IMR-90 (cell line): ENCODE measurements around the gene GRIN1. TPM values are rescaled to one million over a fixed set of nuclear protein-coding genes. Genes with fewer than 3 reads are reported as not detected.

Source experiments
- ATAC-seq: fragments of 200-7000 bp; cut with Tn5 transposase; 2 replicates; pipeline ENCODE4 v1.9.1; 2020; ENCODE audit warnings: low read depth, mild to moderate bottlenecking, moderate library complexity
- BruUV-seq: library from RNA; stranded (reverse); fragments of 400-500 nt; replicated peaks from 2 replicates; lab custom pipeline; 2021; lab: Mats Ljungman, UMichigan
- CTCF ChIA-PET: fragments of 300-600 bp; formaldehyde crosslinking; extraction: SDS; loops from one replicate; lab custom pipeline; 2021; ENCODE audit warnings: antibody characterized with exemption; lab: Yijun Ruan, JAX
- POLR2A ChIA-PET: fragments of 300-600 bp; sonication (Branson Sonifier 250); formaldehyde crosslinking; loops from one replicate; lab custom pipeline; 2022; ENCODE audit warnings: antibody characterized with exemption; ENCODE audit not compliant: unreplicated experiment; lab: Charles Lee
- DNase-seq: peaks from one replicate; pipeline ENCODE4 v3.0.0; 2013
- H2AFZ ChIP-seq: replicated peaks from 2 replicates; pipeline ENCODE3; 2013; ENCODE audit warnings: low read length, mild to moderate bottlenecking; ENCODE audit not compliant: poor library complexity
- H2AK5ac ChIP-seq: 2 replicates; pipeline ENCODE4 v1.6.1; 2013; ENCODE audit warnings: low read depth, low read length, inconsistent platforms
- H2AK9ac ChIP-seq: replicated peaks from 2 replicates; pipeline ENCODE3; 2013; ENCODE audit warnings: mild to moderate bottlenecking, low read depth, low read length, moderate library complexity; ENCODE audit not compliant: poor library complexity
- H2BK120ac ChIP-seq: 2 replicates; pipeline ENCODE4 v1.6.1; 2013; ENCODE audit warnings: low read depth, low read length, inconsistent platforms
- H2BK15ac ChIP-seq: 3 replicates; pipeline ENCODE4 v1.6.1; 2013; ENCODE audit warnings: low read depth, low read length, inconsistent platforms
- H2BK20ac ChIP-seq: 2 replicates; pipeline ENCODE4 v1.6.1; 2013; ENCODE audit warnings: low read depth, mild to moderate bottlenecking, inconsistent platforms, low read length, moderate library complexity
- H2BK5ac ChIP-seq: 2 replicates; pipeline ENCODE4 v1.6.1; 2013; ENCODE audit warnings: mild to moderate bottlenecking, low read depth, low read length, inconsistent platforms; ENCODE audit not compliant: poor library complexity, severe bottlenecking
- H3K14ac ChIP-seq: replicated peaks from 2 replicates; pipeline ENCODE4 v1.6.1; 2013; ENCODE audit warnings: low read depth, low read length, inconsistent platforms
- H3K18ac ChIP-seq: 2 replicates; pipeline ENCODE4 v1.6.1; 2013; ENCODE audit warnings: low read depth, low read length, control low read depth
- H3K23ac ChIP-seq: 2 replicates; pipeline ENCODE4 v1.6.1; 2013; ENCODE audit warnings: low read depth, low read length, inconsistent platforms
- H3K27ac ChIP-seq: 2 replicates; pipeline ENCODE4 v1.5.1; 2013; ENCODE audit warnings: mild to moderate bottlenecking, control low read depth, low read length; ENCODE audit not compliant: insufficient read depth
- H3K27me3 ChIP-seq: 2 replicates; pipeline ENCODE4 v1.6.1; 2013; ENCODE audit warnings: low read length; ENCODE audit not compliant: control insufficient read depth, insufficient read depth
- H3K36me3 ChIP-seq: 2 replicates; pipeline ENCODE4 v1.6.1; 2013; ENCODE audit warnings: low read length, mixed read lengths; ENCODE audit not compliant: control insufficient read depth, insufficient read depth
- H3K4ac ChIP-seq: 2 replicates; pipeline ENCODE4 v1.6.1; 2013; ENCODE audit warnings: low read depth, low read length, inconsistent platforms
- H3K4me1 ChIP-seq: 2 replicates; pipeline ENCODE4 v1.6.1; 2013; ENCODE audit warnings: low read length, mixed read lengths; ENCODE audit not compliant: control insufficient read depth, insufficient read depth
- H3K4me2 ChIP-seq: 2 replicates; pipeline ENCODE4 v1.6.1; 2013; ENCODE audit warnings: low read depth, mild to moderate bottlenecking, control low read depth, low read length, moderate library complexity
- H3K4me3 ChIP-seq: 2 replicates; pipeline ENCODE4 v1.5.1; 2013; ENCODE audit warnings: low read depth, mild to moderate bottlenecking, control low read depth, low read length, moderate library complexity; ENCODE audit not compliant: insufficient read depth
- H3K56ac ChIP-seq: 2 replicates; pipeline ENCODE4 v1.6.1; 2013; ENCODE audit warnings: low read length, inconsistent platforms; ENCODE audit not compliant: insufficient read depth; ENCODE audit errors: extremely low read depth
- H3K79me1 ChIP-seq, 2 experiments: 2 replicates each; pipeline ENCODE4 v1.6.1; 2013; ENCODE audit warnings: low read length in 2 of 2, inconsistent platforms in 1 of 2, low read depth in 1 of 2
- H3K9ac ChIP-seq: 2 replicates; pipeline ENCODE4 v1.6.1; 2013; ENCODE audit warnings: low read depth, low read length, control low read depth
- H3K9me1 ChIP-seq: 2 replicates; pipeline ENCODE4 v1.6.1; 2013; ENCODE audit warnings: low read length, inconsistent platforms; ENCODE audit not compliant: insufficient read depth
- H3K9me3 ChIP-seq: 2 replicates; pipeline ENCODE4 v1.6.1; 2013; ENCODE audit warnings: low read length; ENCODE audit not compliant: control insufficient read depth, insufficient read depth
- H4K20me1 ChIP-seq: 2 replicates; pipeline ENCODE4 v1.6.1; 2013; ENCODE audit warnings: low read length, inconsistent platforms; ENCODE audit not compliant: insufficient read depth
- H4K5ac ChIP-seq: 2 replicates; pipeline ENCODE4 v1.6.1; 2013; ENCODE audit warnings: mild to moderate bottlenecking, low read depth, low read length, control low read depth
- H4K8ac ChIP-seq, 2 experiments: 2 replicates each; pipeline ENCODE4 v1.6.1; 2013; ENCODE audit warnings: low read depth in 2 of 2, low read length in 2 of 2, control low read depth in 1 of 2, inconsistent platforms in 1 of 2
- H4K91ac ChIP-seq: 2 replicates; pipeline ENCODE4 v1.6.1; 2013; ENCODE audit warnings: low read depth, low read length, inconsistent platforms; ENCODE audit not compliant: insufficient read depth
- CEBPB ChIP-seq: IDR thresholded peaks from 2 replicates; pipeline ENCODE4 v1.6.1; 2012; ENCODE audit warnings: low read depth, low read length, improper control_type of control experiment
- RCOR1 ChIP-seq: IDR thresholded peaks from 2 replicates; pipeline ENCODE4 v1.6.1; 2012; ENCODE audit warnings: mild to moderate bottlenecking, low read length, improper control_type of control experiment; ENCODE audit not compliant: insufficient replicate concordance
- WGBS, 2 experiments: methylation state at CpG; one replicate each; pipeline versions ENCODE4 v1.1.5 to v1.1.7; 2013; ENCODE audit warnings: missing lambda C conversion rate in 2 of 2; ENCODE audit not compliant: insufficient read length in 1 of 2; ENCODE audit errors: extremely low coverage in 2 of 2; 5-methylcytosine and 5-hydroxymethylcytosine counted together
- dilution Hi-C: fragments of 300-500 bp; cut with HindIII; formaldehyde crosslinking; loops from one replicate; pipeline ENCODE4 v1.14.3; 2018; ENCODE audit warnings: low sequenced_read_pairs; ENCODE audit not compliant: unreplicated experiment
- in situ Hi-C: fragments of 300-500 bp; cut with MboI; formaldehyde crosslinking; loops from 3 replicates; pipeline ENCODE4 v1.14.3; 2019; ENCODE audit warnings: low sequenced_read_pairs, inconsistent platforms, mixed read lengths
- intact Hi-C: fragments of 100-400 bp; cut with micrococcal nuclease; formaldehyde crosslinking; loops from 2 replicates; pipeline ENCODE4 v1.10.0; 2022
- polyA plus RNA-seq, 3 experiments: library from polyadenylated mRNA; depleted of rRNA; stranded (reverse); fragments of >200 nt; gene quantifications; 2 replicates each; pipeline ENCODE4 v1.2.3, GENCODE V29; 2012; ENCODE audit warnings: low replicate concordance in 1 of 3
- total RNA-seq: library from RNA; depleted of rRNA; stranded (reverse); fragments of >200 nt; gene quantifications from 2 replicates; pipeline ENCODE4 v1.2.3, GENCODE V29; 2012

Gene GRIN1
- total and polyA plus RNA-seq, 2 of the 4 experiments (the other 2 are of a cell fraction), result 0.09 TPM; not detected in 1

DNA sequence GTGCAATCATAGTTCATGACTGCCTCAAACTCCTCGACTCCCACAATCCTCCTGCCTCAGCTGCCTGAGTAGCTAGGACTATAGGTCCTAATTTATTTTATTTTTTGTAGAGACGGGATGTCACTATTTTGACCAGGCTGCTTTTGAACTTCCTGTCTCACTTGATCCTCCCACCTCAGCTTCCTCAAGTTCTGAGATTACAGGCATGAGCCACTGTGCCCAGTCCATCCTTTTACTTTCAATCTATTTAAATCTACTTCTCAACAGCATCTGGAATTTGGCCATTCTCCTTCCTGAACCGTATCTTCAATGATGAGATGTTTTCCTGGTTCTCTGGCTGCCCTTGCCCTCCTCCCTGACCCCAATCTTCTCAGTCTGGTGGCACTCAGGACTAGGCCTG is 12.2 kb upstream of the GRIN1 start:
- Histone ChIP-seq H3K4me2 (no peak overlapping the region), H3K56ac (no peak overlapping the region), H3K4me3 (no peak overlapping the region), H3K23ac (0 out of 2 replicates have a peak overlapping the region, but pooled peaks have one; percentile 9), H3K9me1 (peaks cover 16% of the 10 kb centered on the region), H3K36me3 (no peaks in the 10 kb centered on the region), H3K4ac (no peak overlapping the region), H3K27ac (no peak overlapping the region), H3K79me1 (peaks cover 13 to 40% of the 10 kb centered on the region in 2 experiments), H4K8ac (no peak overlapping the region), H3K14ac (no peak overlapping the region), H4K91ac (no peak overlapping the region), H2BK20ac (no peak overlapping the region), H4K20me1 (peaks cover 8% of the 10 kb centered on the region; the same call in 1 of the 2 replicates), H3K9ac (no peak overlapping the region), H2BK5ac (no peak overlapping the region), H4K5ac (no peak overlapping the region), H3K18ac (no peak overlapping the region), H2BK120ac (no peak overlapping the region), H2BK15ac (no peak overlapping the region), H3K4me1 (peaks cover 12% of the 10 kb centered on the region; the same call in 1 of the 2 replicates), H3K27me3 (no peaks in the 10 kb centered on the region), H2AFZ (no peak overlapping the region), H3K9me3 (peaks cover 4% of the 10 kb centered on the region; the same call in 1 of the 2 replicates), H2AK5ac (no peak overlapping the region), H2AK9ac (no peak overlapping the region)
- no peak for TF ChIP-seq CEBPB
- no peak for TF ChIP-seq RCOR1
- ChIA-PET POLR2A (no interaction called here), CTCF (no interaction called here)
- no peak for DNase-seq
- 67% methylated on average over 1 of the region's 3 CpGs; no CpG with 5 or more reads in 1 of the 2 experiments for WGBS, 2 experiments
- ATAC-seq, result no peak
- intact Hi-C loops, result no loop called here
- in situ Hi-C loops, result no loop called here
- BruUV-seq, result no TSS peak
- dilution Hi-C loops, result no loop called here
